ENCODE measurements around the gene LRIG1.
"Not testable (repeated sequence)": the region's sequence is repeated elsewhere in the genome, so short reads cannot be mapped to it uniquely, and the experiment has no call there.

Gene LRIG1

GRCh38 chr3:66423791-66424190, 77.0 kb downstream of the LRIG1 start:
- no peak for DNase-seq (ENCODE audit: low read depth in 1 of 2, low spot score in 1 of 2)

- not testable (repeated sequence) for DNase-seq (ENCODE audit: low read depth in 1 of 2, low spot score in 1 of 2)
Measured at GRCh38 chr3:66421893-66422292, 78.9 kb downstream of the LRIG1 start.

- not testable (repeated sequence) for DNase-seq (ENCODE audit: low read depth in 1 of 2, low spot score in 1 of 2)
Measured at GRCh38 chr3:66421144-66421543, 79.7 kb downstream of the LRIG1 start.

- DNase-seq (ENCODE audit: low read depth in 1 of 2, low spot score in 1 of 2) = no peak
Measured at GRCh38 chr3:66419036-66419435, 81.8 kb downstream of the LRIG1 start.

GRCh38 chr3:66418475-66418931, 82.3 kb downstream of the LRIG1 start:
- DNase-seq (ENCODE audit: low read depth in 1 of 2, low spot score in 1 of 2) = no peak

GRCh38 chr3:66416556-66417304, 84.1 kb downstream of the LRIG1 start:
- DNase-seq (ENCODE audit: low read depth in 1 of 2, low spot score in 1 of 2) = no peak

GRCh38 chr3:66415867-66416428, 84.9 kb downstream of the LRIG1 start:
- DNase-seq (ENCODE audit: low read depth in 1 of 2, low spot score in 1 of 2) = no peak

- no peak for DNase-seq (ENCODE audit: low read depth in 1 of 2, low spot score in 1 of 2)
Measured at GRCh38 chr3:66414846-66415245, 86.0 kb downstream of the LRIG1 start.

- DNase-seq (ENCODE audit: low read depth in 1 of 2, low spot score in 1 of 2) = no peak
Measured at GRCh38 chr3:66413151-66413751, 87.6 kb downstream of the LRIG1 start.

- DNase-seq (ENCODE audit: low read depth in 1 of 2, low spot score in 1 of 2) = no peak
Measured at GRCh38 chr3:66411961-66412887, 88.6 kb downstream of the LRIG1 start.

GRCh38 chr3:66411474-66411873, 89.3 kb downstream of the LRIG1 start:
- DNase-seq (ENCODE audit: low read depth in 1 of 2, low spot score in 1 of 2) = no peak

GRCh38 chr3:66410976-66411375, 89.8 kb downstream of the LRIG1 start:
- DNase-seq (ENCODE audit: low read depth in 1 of 2, low spot score in 1 of 2) = no peak

- DNase-seq (ENCODE audit: low read depth in 1 of 2, low spot score in 1 of 2) = no peak
Measured at GRCh38 chr3:66409771-66410754, 90.8 kb downstream of the LRIG1 start.

- peak; percentile 61 to 69 for DNase-seq (ENCODE audit: low read depth in 1 of 2, low spot score in 1 of 2)
Measured at GRCh38 chr3:66407611-66408218, 93.1 kb downstream of the LRIG1 start.

GRCh38 chr3:66406831-66407610, 93.8 kb downstream of the LRIG1 start:
- DNase-seq (ENCODE audit: low read depth in 1 of 2, low spot score in 1 of 2) = no peak

- no peak for DNase-seq (ENCODE audit: low read depth in 1 of 2, low spot score in 1 of 2)
Measured at GRCh38 chr3:66406163-66406562, 94.7 kb downstream of the LRIG1 start.

- DNase-seq (ENCODE audit: low read depth in 1 of 2, low spot score in 1 of 2) = no peak
Measured at GRCh38 chr3:66405701-66406091, 95.1 kb downstream of the LRIG1 start.

GRCh38 chr3:66404903-66405700, 95.7 kb downstream of the LRIG1 start:
- DNase-seq (ENCODE audit: low read depth in 1 of 2, low spot score in 1 of 2) = no peak

Measured in stimulated activated CD4-positive, alpha-beta T cell treated with anti-CD3 and anti-CD28 coated beads, Interleukin-15, amount 100 ng/mL, for 1 hour (primary cell).